GM12878 (cell line): Measurements from ENCODE around the gene LYVE1.

ENCODE experiments used
- CTCF ChIP-seq, 3 experiments: IDR thresholded peaks in 2 of 3; conservative IDR thresholded peaks in 1 of 3; 2 replicates each; pipeline ENCODE4 v1.5.1; 2011; ENCODE audit warnings: low read depth in 3 of 3, low read length in 3 of 3, mild to moderate bottlenecking in 3 of 3, control low read depth in 2 of 3, moderate library complexity in 2 of 3, inconsistent platforms in 1 of 3, mixed read lengths in 1 of 3; ENCODE audit not compliant: control insufficient read depth in 2 of 3, insufficient read depth in 1 of 3; ENCODE audit errors: extremely low read depth in 1 of 3
- FOS ChIP-seq: IDR thresholded peaks from 3 replicates; pipeline ENCODE4 v1.6.1; 2011; ENCODE audit warnings: borderline replicate concordance; ENCODE audit not compliant: insufficient read length; ENCODE audit errors: extremely low read depth
- KAT2A ChIP-seq: conservative IDR thresholded peaks from 2 replicates; pipeline ENCODE4 v1.6.1; 2011; ENCODE audit warnings: low read depth, low read length; ENCODE audit not compliant: control insufficient read depth
- POLR2A ChIP-seq: IDR thresholded peaks from 2 replicates; pipeline ENCODE4 v1.6.1; 2011; ENCODE audit warnings: low read depth, mild to moderate bottlenecking, low read length
- SP1 ChIP-seq: IDR thresholded peaks from one replicate; pipeline ENCODE4 v1.6.1; 2011; ENCODE audit warnings: low read depth, low read length

GRCh38 chr11:10533323-10533722, 35.1 kb downstream of the LYVE1 start:
- TF ChIP-seq KAT2A, result no peak
- no peak for TF ChIP-seq SP1
- no peak for TF ChIP-seq CTCF (IDR thresholded peaks at IDR 0.05 in 2 of 3, conservative IDR thresholded peaks at IDR 0.05 in 1 of 3; ENCODE audit: control insufficient read depth in 2 of 3, extremely low read depth in 1 of 3, insufficient read depth in 1 of 3, low read depth in 3 of 3, low read length in 3 of 3)
- TF ChIP-seq FOS, result no peak
- no peak for TF ChIP-seq POLR2A
